H1 (cell line): ENCODE results near the gene MKNK2. TPM values are rescaled to one million over a fixed set of nuclear protein-coding genes. Genes with fewer than 3 reads are reported as not detected.

ENCODE experiments used
- CTCF ChIA-PET: fragments of 300-600 bp; sonication (Branson Sonifier 250); formaldehyde crosslinking; loops from one replicate; lab custom pipeline; 2021; ENCODE audit not compliant: partially characterized antibody; lab: Charles Lee
- POLR2A ChIA-PET: fragments of 300-600 bp; sonication (Branson Sonifier 250); formaldehyde crosslinking; loops from one replicate; lab custom pipeline; 2021; ENCODE audit warnings: inconsistent platforms; ENCODE audit not compliant: partially characterized antibody; lab: Charles Lee
- DNase-seq, 2 experiments: peaks; one replicate each; pipeline versions ENCODE4 v3.0.0 to v3.0.0-alpha.2; 2010 to 2022; ENCODE audit warnings: low spot score in 2 of 2, low read depth in 1 of 2, mixed read lengths in 1 of 2
- FAIRE-seq: peaks from 2 replicates; lab custom pipeline; 2011; peaks lifted over from hg19 to GRCh38; lab: Jason Lieb, UNC
- H2AFZ ChIP-seq: 2 replicates; pipeline ENCODE4 v1.8.1; 2012; ENCODE audit warnings: low read length, inconsistent platforms
- H2AK5ac ChIP-seq: 2 replicates; pipeline ENCODE4 v1.6.1; 2013; ENCODE audit warnings: low read depth, low read length
- H2BK120ac ChIP-seq: replicated peaks from 2 replicates; pipeline ENCODE3; 2013; ENCODE audit warnings: low read depth, low read length, inconsistent platforms
- H2BK12ac ChIP-seq: 2 replicates; pipeline ENCODE4 v1.6.1; 2013; ENCODE audit warnings: low read depth, low read length
- H2BK15ac ChIP-seq: 2 replicates; pipeline ENCODE4 v1.6.1; 2013; ENCODE audit warnings: low read length
- H2BK20ac ChIP-seq: 2 replicates; pipeline ENCODE4 v1.6.1; 2013; ENCODE audit warnings: low read length
- H2BK5ac ChIP-seq: 2 replicates; pipeline ENCODE4 v1.6.1; 2013; ENCODE audit warnings: low read depth, low read length
- H3K14ac ChIP-seq: 2 replicates; pipeline ENCODE4 v1.6.1; 2013; ENCODE audit warnings: inconsistent platforms; ENCODE audit not compliant: insufficient read length
- H3K18ac ChIP-seq: 2 replicates; pipeline ENCODE4 v1.6.1; 2013; ENCODE audit warnings: low read length; ENCODE audit errors: extremely low read depth
- H3K23ac ChIP-seq: 2 replicates; pipeline ENCODE4 v1.6.1; 2013; ENCODE audit warnings: inconsistent platforms; ENCODE audit not compliant: insufficient read length
- H3K23me2 ChIP-seq: 2 replicates; pipeline ENCODE4 v1.6.1; 2013; ENCODE audit warnings: low read depth, low read length
- H3K27ac ChIP-seq: 2 replicates; pipeline ENCODE4 v1.6.1; 2011; ENCODE audit warnings: low read depth, low read length, inconsistent platforms
- H3K27me3 ChIP-seq, 4 experiments: replicated peaks in 1 of 4; 1 replicate in 1 of 4; 2 replicates in 3 of 4; pipeline versions ENCODE4 v1.6.1 to v1.8.1; 2011 to 2013; ENCODE audit warnings: low read length in 3 of 4, mild to moderate bottlenecking in 3 of 4, inconsistent platforms in 2 of 4, mixed read lengths in 2 of 4, moderate library complexity in 1 of 4; ENCODE audit not compliant: control insufficient read depth in 3 of 4, insufficient read depth in 3 of 4; ENCODE audit errors: extremely low read depth in 1 of 4
- H3K36me3 ChIP-seq, 4 experiments: 2 replicates each; pipeline versions ENCODE4 v1.6.1 to v1.8.1; 2011 to 2013; ENCODE audit warnings: mild to moderate bottlenecking in 4 of 4, low read length in 3 of 4, moderate library complexity in 2 of 4, control low read depth in 1 of 4, inconsistent platforms in 1 of 4; ENCODE audit not compliant: insufficient read depth in 4 of 4, control insufficient read depth in 2 of 4
- H3K4ac ChIP-seq: replicated peaks from 2 replicates; pipeline ENCODE3; 2013; ENCODE audit warnings: low read length, low read depth, mixed read lengths, inconsistent platforms; ENCODE audit not compliant: insufficient read length
- H3K4me1 ChIP-seq, 4 experiments: replicated peaks in 1 of 4; 1 replicate in 1 of 4; 2 replicates in 3 of 4; pipeline versions ENCODE4 v1.6.1 to v1.8.1; 2011 to 2013; ENCODE audit warnings: low read length in 3 of 4, inconsistent platforms in 2 of 4, mixed read lengths in 1 of 4; ENCODE audit not compliant: insufficient read depth in 4 of 4, control insufficient read depth in 3 of 4
- H3K4me2 ChIP-seq, 2 experiments: 2 replicates each; pipeline versions ENCODE4 v1.6.1 to v1.8.1; 2011 to 2013; ENCODE audit warnings: low read depth in 2 of 2, low read length in 2 of 2, control low read depth in 1 of 2, inconsistent platforms in 1 of 2, mild to moderate bottlenecking in 1 of 2; ENCODE audit not compliant: insufficient read depth in 1 of 2
- H3K4me3 ChIP-seq, 4 experiments: fragments of 200-600, 300-600 bp in 1 of 4; sonication (generic), shearing (Covaris generic), sonication (Bioruptor Twin) in 1 of 4; 2 replicates each; pipeline versions ENCODE4 v1.5.1 to v1.8.1; 2011 to 2016; ENCODE audit warnings: low read length in 4 of 4, low read depth in 3 of 4, control low read depth in 2 of 4, inconsistent platforms in 2 of 4, mild to moderate bottlenecking in 2 of 4, mixed read lengths in 1 of 4, moderate library complexity in 1 of 4; ENCODE audit not compliant: insufficient read depth in 2 of 4; ENCODE audit errors: extremely low read depth in 1 of 4
- H3K56ac ChIP-seq: replicated peaks from 2 replicates; pipeline ENCODE3; 2013; ENCODE audit warnings: low read depth, mild to moderate bottlenecking, mixed read lengths, low read length, inconsistent platforms; ENCODE audit not compliant: insufficient read length
- H3K79me1 ChIP-seq: 2 replicates; pipeline ENCODE4 v1.6.1; 2013; ENCODE audit warnings: low read depth, low read length, control low read depth
- H3K79me2 ChIP-seq, 2 experiments: 2 replicates each; pipeline versions ENCODE4 v1.6.1 to v1.8.1; 2012 to 2013; ENCODE audit warnings: low read length in 2 of 2, mild to moderate bottlenecking in 2 of 2, inconsistent platforms in 1 of 2; ENCODE audit not compliant: insufficient read depth in 2 of 2, control insufficient read depth in 1 of 2
- H3K9ac ChIP-seq, 4 experiments: replicated peaks in 1 of 4; 1 replicate in 1 of 4; 2 replicates in 3 of 4; pipeline versions ENCODE4 v1.6.1 to v1.8.1; 2011 to 2013; ENCODE audit warnings: low read depth in 3 of 4, low read length in 3 of 4, control low read depth in 2 of 4, mild to moderate bottlenecking in 2 of 4, moderate library complexity in 2 of 4, inconsistent platforms in 1 of 4; ENCODE audit errors: extremely low read depth in 1 of 4
- H3K9me3 ChIP-seq, 2 experiments: 2 replicates each; pipeline versions ENCODE4 v1.6.1 to v1.8.1; 2012 to 2013; ENCODE audit warnings: mild to moderate bottlenecking in 2 of 2, moderate library complexity in 2 of 2, control low read depth in 1 of 2, inconsistent platforms in 1 of 2, low read depth in 1 of 2, low read length in 1 of 2, mixed read lengths in 1 of 2; ENCODE audit not compliant: insufficient read depth in 2 of 2
- H4K20me1 ChIP-seq, 2 experiments: replicated peaks in 1 of 2; 2 replicates each; pipeline versions ENCODE3 to v1.8.1; 2011 to 2013; ENCODE audit warnings: inconsistent platforms in 2 of 2, low read length in 2 of 2, mild to moderate bottlenecking in 1 of 2; ENCODE audit not compliant: insufficient read depth in 2 of 2, control insufficient read depth in 1 of 2
- H4K5ac ChIP-seq: 2 replicates; pipeline ENCODE4 v1.6.1; 2013; ENCODE audit warnings: low read length, low read depth, mixed read lengths, inconsistent platforms; ENCODE audit not compliant: insufficient read length
- H4K8ac ChIP-seq: 2 replicates; pipeline ENCODE4 v1.8.0; 2013; ENCODE audit warnings: mild to moderate bottlenecking, moderate library complexity, low read length, inconsistent platforms; ENCODE audit not compliant: insufficient read depth; ENCODE audit errors: extremely low read depth
- H4K91ac ChIP-seq: replicated peaks from 2 replicates; pipeline ENCODE3; 2013; ENCODE audit warnings: low read length, mixed read lengths, inconsistent platforms; ENCODE audit not compliant: insufficient read length
- BACH1 ChIP-seq: IDR thresholded peaks from 2 replicates; pipeline ENCODE4 v1.6.1; 2012; ENCODE audit warnings: low read length, improper control_type of control experiment
- BCL11A ChIP-seq, 2 experiments: IDR thresholded peaks; one replicate each; pipeline ENCODE4 v1.6.1; 2011; ENCODE audit warnings: low read depth in 2 of 2, low read length in 2 of 2, mild to moderate bottlenecking in 2 of 2
- BRCA1 ChIP-seq: IDR thresholded peaks from 2 replicates; pipeline ENCODE4 v1.6.1; 2012; ENCODE audit warnings: low read depth, low read length, improper control_type of control experiment
- RAD21 ChIP-seq, 2 experiments: IDR thresholded peaks in 1 of 2; conservative IDR thresholded peaks in 1 of 2; 2 replicates each; pipeline ENCODE4 v1.6.1; 2011; ENCODE audit warnings: low read depth in 2 of 2, low read length in 2 of 2, improper control_type of control experiment in 1 of 2, inconsistent platforms in 1 of 2, mild to moderate bottlenecking in 1 of 2, moderate library complexity in 1 of 2
- WGBS, 2 experiments: shearing (Covaris generic) in 1 of 2; methylation state at CpG; one replicate each; pipeline versions ENCODE4 v1.1.6 to v1.1.7; 2013 to 2015; ENCODE audit warnings: low lambda C conversion rate in 2 of 2, mixed read lengths in 2 of 2, inconsistent platforms in 1 of 2, low coverage in 1 of 2, missing lambda C conversion rate in 1 of 2; ENCODE audit not compliant: insufficient replicate concordance in 2 of 2, insufficient coverage in 1 of 2, insufficient read length in 1 of 2; ENCODE audit errors: extremely low coverage in 1 of 2, missing lambda C conversion rate in 1 of 2; 5-methylcytosine and 5-hydroxymethylcytosine counted together
- polyA plus RNA-seq, 7 experiments: library from polyadenylated mRNA; depleted of rRNA in 3 of 7; stranded (reverse) in 5 of 7; unstranded in 2 of 7; fragments of >200 nt in 5 of 7; fragments of 200-250 nt in 2 of 7; gene quantifications; 1 replicate in 5 of 7; 2 replicates in 1 of 7; 4 replicates in 1 of 7; pipeline versions ENCODE4 v1.2.1 to v1.2.3, GENCODE V29; 2011 to 2013; ENCODE audit warnings: missing spikeins in 2 of 7, mixed read lengths in 2 of 7
- total RNA-seq: library from RNA; stranded (reverse); fragmentation: NEBNext Ultra II Directional; extraction: Animal tissue kit (Norgen Biotek cat#: 25700); gene quantifications from 2 replicates; pipeline ENCODE4 v1.2.1, GENCODE V29; 2021
- TF ChIP-seq, protein P1 (sequence below): IDR thresholded peaks from 2 replicates; pipeline ENCODE4 v1.6.1; 2012; ENCODE audit warnings: low read length, inconsistent platforms

MKNK2 gene
- total and polyA plus RNA-seq, 2 of the 8 experiments (the other 6 are each of a cell fraction or from before 2014, with no cell fraction given): 163 to 166 TPM

DNA sequence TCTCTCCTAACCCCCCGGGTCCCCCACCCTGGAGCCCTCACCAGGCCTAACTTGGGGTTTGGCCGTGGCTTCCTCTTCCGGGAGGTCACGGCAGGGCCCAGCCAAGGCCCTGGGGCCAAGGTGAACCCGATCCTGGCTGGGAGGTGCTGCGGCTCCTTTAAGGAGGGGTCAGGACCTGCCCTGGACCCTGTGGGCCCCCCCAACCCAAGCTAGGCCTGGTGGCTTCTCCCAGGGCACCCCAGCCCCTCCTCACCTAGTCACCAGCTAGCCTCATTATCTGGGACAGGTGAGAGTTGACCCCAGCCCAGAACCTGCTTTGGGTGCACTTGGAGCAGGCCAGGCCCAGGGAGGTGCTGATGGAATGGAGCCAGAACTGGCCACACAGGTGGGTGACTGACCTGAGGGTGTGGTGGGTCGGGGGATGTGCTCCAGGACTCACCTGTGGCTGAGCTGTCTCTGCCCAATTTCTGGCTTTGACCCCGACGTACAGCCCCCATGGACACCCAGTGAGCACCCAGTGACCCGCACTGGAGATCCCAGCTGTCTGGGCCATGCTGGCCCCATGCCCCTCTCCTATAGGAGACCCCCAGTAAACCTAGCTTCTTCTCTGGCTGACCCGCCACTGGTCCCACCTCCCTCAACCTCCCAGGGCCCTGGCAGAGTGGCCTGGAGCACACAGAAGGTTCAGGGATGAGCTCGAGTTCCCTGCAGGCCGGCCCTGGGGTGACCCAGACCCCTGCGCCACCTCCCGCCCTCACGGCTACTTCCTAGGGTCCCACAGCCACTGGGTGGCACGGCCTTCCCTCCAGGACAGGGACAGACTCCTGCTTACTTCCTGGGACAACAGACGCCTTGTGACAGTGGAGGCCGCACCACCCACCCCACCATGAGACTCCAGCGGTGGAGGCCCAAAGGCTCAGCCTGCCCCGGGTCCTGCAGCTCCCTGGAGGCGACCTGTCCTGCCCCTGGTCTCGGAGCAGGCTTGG lies 6.7 kb upstream of the MKNK2 start:
- no peak for FAIRE-seq

More for the DNA sequence above, 6.7 kb upstream of the MKNK2 start:
- Histone ChIP-seq H3K79me1 (no peaks in the 10 kb centered on the region), H3K4ac (no peak overlapping the region), H2BK120ac (peak overlapping the region; percentile 15), H4K8ac (peak overlapping the region; percentile 91), H4K91ac (peak overlapping the region; percentile 97), H3K14ac (no peak overlapping the region), H3K56ac (no peak overlapping the region), H2AFZ (no peak overlapping the region), H3K18ac (peak overlapping the region; percentile 32), H3K9ac (no peak overlapping the region; a peak in 1 of 7 replicates), H2BK20ac (peak overlapping the region; percentile 95), H4K20me1 (no peaks in the 10 kb centered on the region), H2BK5ac (peak overlapping the region; percentile 87; the same call in 1 of the 2 replicates), H3K23me2 (peaks cover 5% of the 10 kb centered on the region; the same call in 1 of the 2 replicates), H3K9me3 (no peaks in the 10 kb centered on the region), H3K4me2 (no peak overlapping the region), H2AK5ac (peak overlapping the region; percentile 75; the same call in 1 of the 2 replicates), H3K23ac (no peak overlapping the region), H3K36me3 (no peaks in the 10 kb centered on the region), H3K79me2 (no peaks in the 10 kb centered on the region), H3K27me3 (no peaks in the 10 kb centered on the region)
- DNase-seq: no peak
- POLR2A ChIA-PET: interaction anchor here (1.0 to 22.2 kb wide), 5 partner anchors 9 to 212 kb away, joined by 3 to 524 read pairs (median 4); no protein-coding TSS in a partner anchor
- TF ChIP-seq BRCA1 (no peak), RAD21 (IDR thresholded peaks at IDR 0.05 in 1 of 2, conservative IDR thresholded peaks at IDR 0.05 in 1 of 2; ENCODE audit: low read depth in 2 of 2, low read length in 2 of 2) (no peak), BCL11A (IDR thresholded peaks at IDR 0.05; ENCODE audit: low read depth in 2 of 2, low read length in 2 of 2) (no peak), BACH1 (no peak)
- TF ChIP-seq, protein P1, sequence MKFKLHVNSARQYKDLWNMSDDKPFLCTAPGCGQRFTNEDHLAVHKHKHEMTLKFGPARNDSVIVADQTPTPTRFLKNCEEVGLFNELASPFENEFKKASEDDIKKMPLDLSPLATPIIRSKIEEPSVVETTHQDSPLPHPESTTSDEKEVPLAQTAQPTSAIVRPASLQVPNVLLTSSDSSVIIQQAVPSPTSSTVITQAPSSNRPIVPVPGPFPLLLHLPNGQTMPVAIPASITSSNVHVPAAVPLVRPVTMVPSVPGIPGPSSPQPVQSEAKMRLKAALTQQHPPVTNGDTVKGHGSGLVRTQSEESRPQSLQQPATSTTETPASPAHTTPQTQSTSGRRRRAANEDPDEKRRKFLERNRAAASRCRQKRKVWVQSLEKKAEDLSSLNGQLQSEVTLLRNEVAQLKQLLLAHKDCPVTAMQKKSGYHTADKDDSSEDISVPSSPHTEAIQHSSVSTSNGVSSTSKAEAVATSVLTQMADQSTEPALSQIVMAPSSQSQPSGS: no peak
- TF ChIP-seq, all 59 proteins: peak for 0
- H2BK15ac ChIP-seq: peak overlapping the region; percentile 72; the same call in 1 of the 2 replicates
- peaks cover 4 to 32% (median 24%) of the 10 kb centered on the region in 4 experiments for H3K4me1 ChIP-seq
- H3K4me3 ChIP-seq: no peak overlapping the region
- 0 out of 2 replicates have a peak overlapping the region, but pooled peaks have one; percentile 51 for H3K27ac ChIP-seq
- peak overlapping the region; percentile 75 for H2BK12ac ChIP-seq
- CTCF ChIA-PET: interaction anchor here (0.7 to 3.2 kb wide), 5 partner anchors 11 to 38 kb away, joined by 3 to 16 read pairs (median 4); no protein-coding TSS in a partner anchor
- 86% methylated on average over 21 of the region's 23 CpGs; no CpG with 5 or more reads in 1 of the 2 experiments for WGBS, 2 experiments
- H4K5ac ChIP-seq: peak overlapping the region; percentile 21
